H9 (cell line): Measurements from ENCODE around the gene SOSTDC1. TPM values are rescaled to one million over a fixed set of nuclear protein-coding genes. Genes with fewer than 3 reads are reported as not detected.

Experiments used
- DNase-seq: peaks from one replicate; pipeline ENCODE4 v3.0.0-alpha.2; 2017
- H2AFZ ChIP-seq: one replicate; pipeline ENCODE4 v1.6.1; 2013; ENCODE audit warnings: mild to moderate bottlenecking, low read length, control low read depth, moderate library complexity
- H2AK5ac ChIP-seq: 2 replicates; pipeline ENCODE4 v1.6.1; 2013; ENCODE audit warnings: low read length, control low read depth, mixed read lengths; ENCODE audit not compliant: insufficient read length
- H2BK120ac ChIP-seq: one replicate; pipeline ENCODE4 v1.6.1; 2013; ENCODE audit warnings: low read depth, mild to moderate bottlenecking, low read length, control low read depth, inconsistent platforms; ENCODE audit not compliant: poor library complexity, severe bottlenecking
- H2BK12ac ChIP-seq: 2 replicates; pipeline ENCODE4 v1.6.1; 2013; ENCODE audit warnings: low read length, control low read depth, mixed read lengths, low read depth; ENCODE audit not compliant: insufficient read length
- H2BK15ac ChIP-seq: 2 replicates; pipeline ENCODE4 v1.6.1; 2013; ENCODE audit warnings: low read depth, low read length, control low read depth
- H2BK20ac ChIP-seq: one replicate; pipeline ENCODE4 v1.6.1; 2013; ENCODE audit warnings: low read depth, mild to moderate bottlenecking, low read length, control low read depth, inconsistent platforms; ENCODE audit not compliant: poor library complexity, severe bottlenecking
- H2BK5ac ChIP-seq: 2 replicates; pipeline ENCODE4 v1.6.1; 2013; ENCODE audit warnings: low read length, control low read depth, mixed read lengths; ENCODE audit not compliant: insufficient read length
- H3K14ac ChIP-seq: 2 replicates; pipeline ENCODE4 v1.6.1; 2013; ENCODE audit warnings: low read length, control low read depth; ENCODE audit not compliant: insufficient read depth
- H3K18ac ChIP-seq: 2 replicates; pipeline ENCODE4 v1.6.1; 2013; ENCODE audit warnings: low read depth, mild to moderate bottlenecking, mixed read lengths, low read length, control low read depth; ENCODE audit not compliant: insufficient read length
- H3K23ac ChIP-seq: 2 replicates; pipeline ENCODE4 v1.6.1; 2013; ENCODE audit warnings: low read length, control low read depth, mixed read lengths, low read depth; ENCODE audit not compliant: insufficient read length
- H3K23me2 ChIP-seq: 2 replicates; pipeline ENCODE4 v1.6.1; 2013; ENCODE audit warnings: low read depth, mild to moderate bottlenecking, mixed read lengths, low read length, control low read depth; ENCODE audit not compliant: insufficient read length, poor library complexity, severe bottlenecking
- H3K27ac ChIP-seq: 2 replicates; pipeline ENCODE4 v1.5.1; 2013; ENCODE audit warnings: low read length, control low read depth, mixed read lengths, low read depth; ENCODE audit not compliant: insufficient read length
- H3K27me3 ChIP-seq: 2 replicates; pipeline ENCODE4 v1.6.1; 2013; ENCODE audit warnings: low read length, control low read depth, inconsistent platforms; ENCODE audit not compliant: insufficient read depth
- H3K4ac ChIP-seq: 2 replicates; pipeline ENCODE4 v1.6.1; 2013; ENCODE audit warnings: low read depth, mild to moderate bottlenecking, control low read depth, inconsistent platforms, low read length, moderate library complexity
- H3K4me1 ChIP-seq: 2 replicates; pipeline ENCODE4 v1.6.1; 2013; ENCODE audit warnings: low read length, control low read depth, inconsistent platforms; ENCODE audit not compliant: insufficient read depth
- H3K4me2 ChIP-seq: 2 replicates; pipeline ENCODE4 v1.6.1; 2013; ENCODE audit warnings: low read length, control low read depth, mixed read lengths; ENCODE audit not compliant: insufficient read length, insufficient read depth
- H3K56ac ChIP-seq: 2 replicates; pipeline ENCODE4 v1.6.1; 2013; ENCODE audit warnings: low read depth, mild to moderate bottlenecking, mixed read lengths, low read length, control low read depth; ENCODE audit not compliant: insufficient read length
- H3K79me1 ChIP-seq: 2 replicates; pipeline ENCODE4 v1.6.1; 2013; ENCODE audit warnings: low read depth, mild to moderate bottlenecking, moderate library complexity, low read length, control low read depth, inconsistent platforms; ENCODE audit not compliant: insufficient read depth, poor library complexity, severe bottlenecking
- H3K79me2 ChIP-seq: 2 replicates; pipeline ENCODE4 v1.6.1; 2013; ENCODE audit warnings: low read length, control low read depth, inconsistent platforms; ENCODE audit not compliant: insufficient read depth
- H3K9ac ChIP-seq: 2 replicates; pipeline ENCODE4 v1.6.1; 2013; ENCODE audit warnings: low read length, control low read depth, mixed read lengths; ENCODE audit not compliant: insufficient read length; ENCODE audit errors: extremely low read depth
- H3K9me3 ChIP-seq: one replicate; pipeline ENCODE4 v1.6.1; 2013; ENCODE audit warnings: low read depth, low read length, inconsistent platforms; ENCODE audit not compliant: control insufficient read depth
- H3T11ph ChIP-seq: one replicate; pipeline ENCODE4 v1.6.1; 2013; ENCODE audit warnings: mild to moderate bottlenecking, low read length, control low read depth, inconsistent platforms
- H4K20me1 ChIP-seq: one replicate; pipeline ENCODE4 v1.6.1; 2013; ENCODE audit not compliant: control insufficient read depth, insufficient read length, insufficient read depth
- H4K5ac ChIP-seq: 2 replicates; pipeline ENCODE4 v1.6.1; 2013; ENCODE audit warnings: low read depth, mild to moderate bottlenecking, mixed read lengths, low read length, control low read depth; ENCODE audit not compliant: insufficient read length
- H4K8ac ChIP-seq: replicated peaks from 2 replicates; pipeline ENCODE4 v1.6.1; 2013; ENCODE audit warnings: low read length, control low read depth, mixed read lengths, low read depth; ENCODE audit not compliant: insufficient read length
- H4K91ac ChIP-seq: 2 replicates; pipeline ENCODE4 v1.6.1; 2013; ENCODE audit warnings: low read depth, mild to moderate bottlenecking, moderate library complexity, mixed read lengths, low read length, control low read depth; ENCODE audit not compliant: insufficient read length
- H3K27ac Mint-ChIP-seq, 3 experiments: 2 replicates in 2 of 3; 3 replicates in 1 of 3; pipeline ENCODE4 v1.8.0; 2020 to 2021; ENCODE audit warnings: mixed read lengths in 3 of 3, mild to moderate bottlenecking in 1 of 3, moderate library complexity in 1 of 3
- H3K27me3 Mint-ChIP-seq: 2 replicates; pipeline ENCODE4 v1.8.0; 2021; ENCODE audit warnings: low read depth, mild to moderate bottlenecking, moderate library complexity, mixed read lengths
- H3K36me3 Mint-ChIP-seq, 3 experiments: 2 replicates in 2 of 3; 3 replicates in 1 of 3; pipeline ENCODE4 v1.8.0; 2020 to 2021; ENCODE audit warnings: low read depth in 3 of 3, mixed read lengths in 3 of 3; ENCODE audit not compliant: insufficient read depth in 1 of 3
- H3K4me1 Mint-ChIP-seq, 2 experiments: 2 replicates each; pipeline ENCODE4 v1.8.0; 2020; ENCODE audit warnings: mixed read lengths in 2 of 2
- H3K4me3 Mint-ChIP-seq, 2 experiments: 2 replicates in 1 of 2; 3 replicates in 1 of 2; pipeline ENCODE4 v1.8.0; 2020 to 2021; ENCODE audit warnings: mild to moderate bottlenecking in 2 of 2, mixed read lengths in 2 of 2, moderate library complexity in 1 of 2
- H3K9me3 Mint-ChIP-seq, 2 experiments: 2 replicates in 1 of 2; 3 replicates in 1 of 2; pipeline ENCODE4 v1.8.0; 2020; ENCODE audit warnings: mild to moderate bottlenecking in 2 of 2, mixed read lengths in 2 of 2, moderate library complexity in 1 of 2
- WGBS: extraction: QIAGEN DNeasy Blood & Tissue Kit; methylation state at CpG from one replicate; pipeline ENCODE4 v1.1.7; 2013; ENCODE audit warnings: missing lambda C conversion rate, low lambda C conversion rate, mixed read lengths; ENCODE audit not compliant: insufficient read length; ENCODE audit errors: extremely low coverage; 5-methylcytosine and 5-hydroxymethylcytosine counted together
- total RNA-seq: library from RNA; stranded (reverse); gene quantifications from 2 replicates; pipeline ENCODE4 v1.2.1, GENCODE V29; 2021
- TF ChIP-seq, protein P1 (sequence below): fragments of 200-600 bp; sonication (generic); conservative IDR thresholded peaks from 3 replicates; pipeline ENCODE4 v1.8.0; 2021; ENCODE audit warnings: antibody characterized with exemption, mild to moderate bottlenecking

The SOSTDC1 gene
- total RNA-seq, 1 experiment from 2014 or later = not detected

DNA sequence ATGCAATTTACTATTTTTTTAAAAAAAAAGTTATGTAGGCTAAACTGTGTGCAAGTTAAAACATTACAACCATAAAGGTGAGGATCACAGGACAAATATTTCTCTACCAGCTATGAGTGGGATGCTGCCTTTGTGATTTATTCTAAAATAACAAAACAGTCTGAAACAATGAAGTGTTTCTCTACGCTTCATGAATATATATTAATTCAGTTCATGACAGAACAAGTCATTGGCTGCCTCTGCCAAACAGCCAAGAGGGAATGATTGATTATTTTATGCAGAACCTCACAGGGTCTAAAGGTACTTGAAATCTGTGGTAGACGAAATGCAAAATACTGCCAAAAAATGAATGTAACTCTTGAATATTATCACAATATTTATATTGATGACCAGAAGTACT is 29.0 kb upstream of the SOSTDC1 start:
- Histone ChIP-seq H2AFZ (no peak overlapping the region), H3K4me2 (no peak overlapping the region), H2BK120ac (no peak overlapping the region), H3K79me1 (no peaks in the 10 kb centered on the region), H3K4me1 (no peaks in the 10 kb centered on the region), H3K23ac (no peak overlapping the region), H4K20me1 (no peaks in the 10 kb centered on the region), H4K91ac (no peak overlapping the region), H2BK5ac (no peak overlapping the region), H3K14ac (no peak overlapping the region), H3K9me3 (no peaks in the 10 kb centered on the region), H3T11ph (no peak overlapping the region), H2BK15ac (no peak overlapping the region), H3K23me2 (no peaks in the 10 kb centered on the region), H2BK20ac (no peak overlapping the region), H3K9ac (no peak overlapping the region), H3K27ac (no peak overlapping the region), H3K56ac (no peak overlapping the region), H4K5ac (no peak overlapping the region), H3K4ac (no peak overlapping the region), H4K8ac (no peak overlapping the region), H3K79me2 (no peaks in the 10 kb centered on the region), H3K27me3 (no peaks in the 10 kb centered on the region), H2BK12ac (no peak overlapping the region), H2AK5ac (no peak overlapping the region), H3K18ac (no peak overlapping the region)
- TF ChIP-seq, protein P1, sequence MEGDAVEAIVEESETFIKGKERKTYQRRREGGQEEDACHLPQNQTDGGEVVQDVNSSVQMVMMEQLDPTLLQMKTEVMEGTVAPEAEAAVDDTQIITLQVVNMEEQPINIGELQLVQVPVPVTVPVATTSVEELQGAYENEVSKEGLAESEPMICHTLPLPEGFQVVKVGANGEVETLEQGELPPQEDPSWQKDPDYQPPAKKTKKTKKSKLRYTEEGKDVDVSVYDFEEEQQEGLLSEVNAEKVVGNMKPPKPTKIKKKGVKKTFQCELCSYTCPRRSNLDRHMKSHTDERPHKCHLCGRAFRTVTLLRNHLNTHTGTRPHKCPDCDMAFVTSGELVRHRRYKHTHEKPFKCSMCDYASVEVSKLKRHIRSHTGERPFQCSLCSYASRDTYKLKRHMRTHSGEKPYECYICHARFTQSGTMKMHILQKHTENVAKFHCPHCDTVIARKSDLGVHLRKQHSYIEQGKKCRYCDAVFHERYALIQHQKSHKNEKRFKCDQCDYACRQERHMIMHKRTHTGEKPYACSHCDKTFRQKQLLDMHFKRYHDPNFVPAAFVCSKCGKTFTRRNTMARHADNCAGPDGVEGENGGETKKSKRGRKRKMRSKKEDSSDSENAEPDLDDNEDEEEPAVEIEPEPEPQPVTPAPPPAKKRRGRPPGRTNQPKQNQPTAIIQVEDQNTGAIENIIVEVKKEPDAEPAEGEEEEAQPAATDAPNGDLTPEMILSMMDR = no peak
- Mint-ChIP-seq H3K4me1 (no peaks in the 10 kb centered on the region), H3K27ac (no peak overlapping the region), H3K36me3 (no peaks in the 10 kb centered on the region), H3K4me3 (no peak overlapping the region), H3K27me3 (no peaks in the 10 kb centered on the region; the same call in 1 of the 2 replicates), H3K9me3 (no peaks in the 10 kb centered on the region)
- no peak for DNase-seq
- whole genome bisulfite sequencing = no CpG with 5 or more reads among the region's 2 CpGs
